ENCODE data around the gene HS6ST3.

- TF ChIP-seq POLR2AphosphoS5 (IDR thresholded peaks at IDR 0.05; ENCODE audit: borderline replicate concordance, low read depth, low read length) = no peak
- no peak for TF ChIP-seq EZH2 (IDR thresholded peaks at IDR 0.05)
- no peak for TF ChIP-seq FOXP2 (optimal IDR thresholded peaks at IDR 0.05; ENCODE audit: control extremely low read depth, extremely low read length, insufficient read depth)
Observed at GRCh38 chr13:96377835-96378234, 287.9 kb downstream of the HS6ST3 start.
